Cardiac muscle cell (in vitro differentiated cells and primary cell): ENCODE measurements around the gene MYO5C. TPM values are rescaled to one million over a fixed set of nuclear protein-coding genes. Genes with fewer than 3 reads are reported as not detected.

Source experiments
- DNase-seq, 2 donors: peaks; one replicate each; pipeline versions ENCODE4 v3.0.0 to v3.0.0-alpha.2; 2010 to 2017; ENCODE audit warnings: low read depth in 1 of 2, low spot score in 1 of 2
- H3K27ac ChIP-seq: fragments of 200-600 bp; sonication (generic); 2 replicates; pipeline ENCODE4 v1.5.1; 2016
- H3K27me3 ChIP-seq: fragments of 200-600 bp; sonication (generic); 2 replicates; pipeline ENCODE4 v1.6.0; 2016; ENCODE audit warnings: control low read depth
- H3K36me3 ChIP-seq: fragments of 200-600 bp; sonication (generic); 2 replicates; pipeline ENCODE4 v1.5.1; 2016; ENCODE audit warnings: control low read depth
- H3K4me1 ChIP-seq: fragments of 200-600 bp; sonication (generic); 2 replicates; pipeline ENCODE4 v1.8.1; 2017; ENCODE audit warnings: low read depth, mild to moderate bottlenecking, mixed run types
- H3K4me3 ChIP-seq: fragments of 200-600 bp; sonication (generic); 2 replicates; pipeline ENCODE4 v1.5.1; 2016; ENCODE audit warnings: mild to moderate bottlenecking
- H3K9me3 ChIP-seq: fragments of 200-600 bp; sonication (generic); 2 replicates; pipeline ENCODE4 v1.5.1; 2017; ENCODE audit warnings: low read depth, mild to moderate bottlenecking, control low read depth
- polyA plus RNA-seq: library from polyadenylated mRNA; unstranded; fragments of >200 nt; fragmentation: Nextera tagmentation; extraction: Ambion mirVana; gene quantifications from 2 replicates; pipeline ENCODE4 v1.2.1, GENCODE V29; 2016
- total RNA-seq: library from RNA; depleted of rRNA; stranded (reverse); fragments of >200 nt; gene quantifications from 2 replicates; pipeline ENCODE4 v1.2.3, GENCODE V29; 2016
- TF ChIP-seq, protein P1 (sequence below): IDR thresholded peaks from 2 replicates; pipeline ENCODE4 v1.5.1; 2012; ENCODE audit warnings: low read depth, mild to moderate bottlenecking, low read length

The MYO5C gene
- total and polyA plus RNA-seq, 2 experiments from 2014 or later: 2.9 to 8.5 TPM

DNA sequence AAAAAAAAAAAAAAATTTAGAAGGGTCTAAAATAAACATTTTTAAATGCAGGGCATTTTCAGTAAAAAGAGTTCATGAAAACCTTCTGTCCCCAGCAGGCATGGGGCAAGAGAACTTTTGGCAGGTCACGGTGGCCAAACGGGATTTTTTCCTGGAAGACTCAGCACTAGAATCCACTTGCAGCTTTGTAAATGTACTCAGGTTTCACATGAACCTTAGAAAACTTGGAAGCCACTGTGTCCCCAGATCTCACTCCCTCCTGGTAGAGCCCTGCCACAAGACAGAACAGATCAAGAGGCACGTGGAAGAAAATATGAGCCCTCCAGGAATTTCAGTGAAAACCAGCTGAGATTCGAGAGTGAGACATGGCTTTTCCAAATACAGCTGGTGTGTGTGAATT, 102.3 kb downstream of the MYO5C start:
- H3K27ac ChIP-seq: no peak overlapping the region
- H3K4me3 ChIP-seq: no peak overlapping the region
- H3K36me3 ChIP-seq: no peaks in the 10 kb centered on the region
- TF ChIP-seq, protein P1, sequence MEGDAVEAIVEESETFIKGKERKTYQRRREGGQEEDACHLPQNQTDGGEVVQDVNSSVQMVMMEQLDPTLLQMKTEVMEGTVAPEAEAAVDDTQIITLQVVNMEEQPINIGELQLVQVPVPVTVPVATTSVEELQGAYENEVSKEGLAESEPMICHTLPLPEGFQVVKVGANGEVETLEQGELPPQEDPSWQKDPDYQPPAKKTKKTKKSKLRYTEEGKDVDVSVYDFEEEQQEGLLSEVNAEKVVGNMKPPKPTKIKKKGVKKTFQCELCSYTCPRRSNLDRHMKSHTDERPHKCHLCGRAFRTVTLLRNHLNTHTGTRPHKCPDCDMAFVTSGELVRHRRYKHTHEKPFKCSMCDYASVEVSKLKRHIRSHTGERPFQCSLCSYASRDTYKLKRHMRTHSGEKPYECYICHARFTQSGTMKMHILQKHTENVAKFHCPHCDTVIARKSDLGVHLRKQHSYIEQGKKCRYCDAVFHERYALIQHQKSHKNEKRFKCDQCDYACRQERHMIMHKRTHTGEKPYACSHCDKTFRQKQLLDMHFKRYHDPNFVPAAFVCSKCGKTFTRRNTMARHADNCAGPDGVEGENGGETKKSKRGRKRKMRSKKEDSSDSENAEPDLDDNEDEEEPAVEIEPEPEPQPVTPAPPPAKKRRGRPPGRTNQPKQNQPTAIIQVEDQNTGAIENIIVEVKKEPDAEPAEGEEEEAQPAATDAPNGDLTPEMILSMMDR: no peak
- no peaks in the 10 kb centered on the region for H3K4me1 ChIP-seq
- no peaks in the 10 kb centered on the region for H3K27me3 ChIP-seq
- H3K9me3 ChIP-seq: no peaks in the 10 kb centered on the region
- DNase-seq: no peak

- Histone ChIP-seq H3K9me3 (no peaks in the 10 kb centered on the region), H3K4me1 (no peaks in the 10 kb centered on the region), H3K36me3 (no peaks in the 10 kb centered on the region), H3K27me3 (no peaks in the 10 kb centered on the region), H3K4me3 (no peak within 1 kb of the TSS), H3K27ac (no peak within 1 kb of the TSS)
- peak in 1 of 2 donors; percentile 7 for DNase-seq
- TF ChIP-seq, protein P1: no peak
Observed at GRCh38 chr15:52191207-52191606, 104.4 kb downstream of the MYO5C start, which contains the start of gene GNB5. Gene GNB5, minus strand, starts transcription at chr15:52191392. Its CDS starts 6,716 bp downstream, at chr15:52184676.

GRCh38 chr15:52186651-52187486, 108.7 kb downstream of the MYO5C start:
- H3K27ac ChIP-seq: no peak overlapping the region
- TF ChIP-seq, protein P1: no peak
- no peaks in the 10 kb centered on the region for H3K36me3 ChIP-seq
- DNase-seq: peak in 1 of 2 donors; percentile 13
- no peak overlapping the region for H3K4me3 ChIP-seq
- H3K4me1 ChIP-seq: peaks cover 8% of the 10 kb centered on the region
- H3K9me3 ChIP-seq: no peaks in the 10 kb centered on the region
- H3K27me3 ChIP-seq: peaks cover 6% of the 10 kb centered on the region

- Histone ChIP-seq H3K36me3 (no peaks in the 10 kb centered on the region), H3K27me3 (peaks cover 22% of the 10 kb centered on the region), H3K4me1 (peaks cover 8% of the 10 kb centered on the region), H3K27ac (no peak overlapping the region), H3K9me3 (no peaks in the 10 kb centered on the region), H3K4me3 (no peak overlapping the region)
- TF ChIP-seq, protein P1: no peak
- DNase-seq: peak in 1 of 2 donors; percentile 27
Observed at GRCh38 chr15:52185151-52185561, 110.4 kb downstream of the MYO5C start.

DNA sequence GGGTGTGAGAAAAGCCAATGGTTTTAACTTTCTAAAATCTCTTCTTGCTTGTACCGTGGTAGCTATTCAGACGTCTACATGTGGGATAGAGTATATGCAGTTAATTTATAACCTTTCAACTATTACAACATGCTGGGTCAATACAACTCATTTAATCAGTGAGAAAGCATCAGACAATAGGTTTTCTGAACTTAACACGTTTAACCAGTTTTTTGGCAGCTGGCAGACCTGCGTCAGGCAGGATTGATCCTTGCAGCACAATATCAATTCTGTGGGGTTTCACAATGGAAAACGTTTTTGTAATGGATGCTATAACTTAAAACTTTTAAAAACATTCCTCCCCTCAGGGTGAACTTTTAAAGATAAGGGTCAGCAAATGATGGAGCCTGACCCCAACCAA, 110.9 kb downstream of the MYO5C start:
- peaks cover 8% of the 10 kb centered on the region for H3K4me1 ChIP-seq
- no peaks in the 10 kb centered on the region for H3K36me3 ChIP-seq
- H3K4me3 ChIP-seq: no peak overlapping the region
- no peaks in the 10 kb centered on the region for H3K9me3 ChIP-seq
- H3K27ac ChIP-seq: no peak overlapping the region
- TF ChIP-seq, protein P1: no peak
- no peak for DNase-seq
- H3K27me3 ChIP-seq: peaks cover 24% of the 10 kb centered on the region
